Effector memory CD8-positive, alpha-beta T cell (primary cell): ENCODE data around the gene DPAGT1.
A peak's percentile ranks its signal among the peaks of the same experiment; 100 is the strongest.
"Not testable (repeated sequence)": the region's sequence is repeated elsewhere in the genome, so short reads cannot be mapped to it uniquely, and the experiment has no call there.

ENCODE experiments used
- ATAC-seq: fragments of 150-1000 bp; cut with Tn5 transposase; replicated peaks from 2 replicates; pipeline ENCODE4 v1.10.0; 2021; ENCODE audit warnings: mild to moderate bottlenecking, moderate library complexity
- DNase-seq, 3 experiments: peaks; one replicate each; pipeline ENCODE4 v3.0.0; 2021
- H3K27ac Mint-ChIP-seq, 2 donors: one replicate each; pipeline ENCODE4 v1.8.0; 2022; ENCODE audit warnings: mild to moderate bottlenecking in 2 of 2, mixed read lengths in 2 of 2, moderate library complexity in 2 of 2
- H3K27me3 Mint-ChIP-seq, 2 donors: one replicate each; pipeline ENCODE4 v1.8.0; 2022; ENCODE audit warnings: mixed read lengths in 2 of 2
- H3K36me3 Mint-ChIP-seq: one replicate; pipeline ENCODE4 v1.8.0; 2022; ENCODE audit warnings: mild to moderate bottlenecking, moderate library complexity, mixed read lengths; ENCODE audit not compliant: insufficient read depth
- H3K4me1 Mint-ChIP-seq, 2 donors: one replicate each; pipeline ENCODE4 v1.8.0; 2022; ENCODE audit warnings: low read depth in 2 of 2, mixed read lengths in 2 of 2
- H3K4me3 Mint-ChIP-seq, 2 donors: one replicate each; pipeline ENCODE4 v1.8.0; 2022; ENCODE audit warnings: mild to moderate bottlenecking in 2 of 2, mixed read lengths in 2 of 2, moderate library complexity in 2 of 2
- H3K9me3 Mint-ChIP-seq, 2 donors: one replicate each; pipeline ENCODE4 v1.8.0; 2022; ENCODE audit warnings: mixed read lengths in 2 of 2
- total RNA-seq, 9 experiments: gene quantifications; one replicate each; lab custom pipeline; 2026; lab: John Stamatoyannopoulos, UW

The DPAGT1 gene
- total RNA-seq, result 6.7 to 34.8 (median 21.0) reads per million in 9 experiments

GRCh38 chr11:119101759-119102423, at the start of gene DPAGT1:
TSS of gene DPAGT1 (minus strand) at chr11:119101853. CDS start at chr11:119101655, 198 bp downstream.
- Mint-ChIP-seq H3K27ac (peak within 1 kb of the TSS; percentile 95 to 98), H3K27me3 (no peaks in the 10 kb centered on the region), H3K4me1 (peaks cover 26 to 30% of the 10 kb centered on the region in 2 donors), H3K36me3 (peaks cover 19% of the 10 kb centered on the region), H3K9me3 (no peaks in the 10 kb centered on the region), H3K4me3 (peak within 1 kb of the TSS; percentile 90 to 92)
- ATAC-seq, result peak; percentile 89
- DNase-seq, result peak; percentile 77 to 84 (median 78)

GRCh38 chr11:119149786-119150275, 48.2 kb upstream of the DPAGT1 start:
- DNase-seq, result no peak
- no peak for ATAC-seq
- peaks cover 0 to 8% of the 10 kb centered on the region in 2 donors for H3K4me1 Mint-ChIP-seq
- H3K36me3 Mint-ChIP-seq, result no peaks in the 10 kb centered on the region
- no peak overlapping the region for H3K27ac Mint-ChIP-seq
- H3K4me3 Mint-ChIP-seq, result peak overlapping the region; percentile 36 to 40
- H3K27me3 Mint-ChIP-seq, result peaks cover 42 to 86% of the 10 kb centered on the region in 2 donors
- H3K9me3 Mint-ChIP-seq, result no peaks in the 10 kb centered on the region

- Mint-ChIP-seq H3K27ac (no peak within 1 kb of the TSS), H3K9me3 (no peaks in the 10 kb centered on the region), H3K36me3 (no peaks in the 10 kb centered on the region), H3K4me3 (peak within 1 kb of the TSS; percentile 60 to 69), H3K4me1 (peaks cover 0 to 8% of the 10 kb centered on the region in 2 donors), H3K27me3 (peaks cover 41 to 82% of the 10 kb centered on the region in 2 donors)
- ATAC-seq, result peak; percentile 42
- DNase-seq, result no peak
These were observed 47.5 kb upstream of the DPAGT1 start, which contains the start of gene ABCG4 for GRCh38 chr11:119149018-119149785. TSS of gene ABCG4 (plus strand) at chr11:119149052. CDS start at chr11:119149966, 914 bp downstream.

GRCh38 chr11:119148720-119149017, 47.0 kb upstream of the DPAGT1 start:
- peak overlapping the region; percentile 60 to 69 for H3K4me3 Mint-ChIP-seq
- no peaks in the 10 kb centered on the region for H3K9me3 Mint-ChIP-seq
- H3K4me1 Mint-ChIP-seq, result peaks cover 0 to 8% of the 10 kb centered on the region in 2 donors
- H3K27me3 Mint-ChIP-seq, result peaks cover 38 to 81% of the 10 kb centered on the region in 2 donors
- DNase-seq, result no peak
- no peak for ATAC-seq
- no peaks in the 10 kb centered on the region for H3K36me3 Mint-ChIP-seq
- no peak overlapping the region for H3K27ac Mint-ChIP-seq

- no peaks in the 10 kb centered on the region for H3K9me3 Mint-ChIP-seq
- DNase-seq, result peak in 2 of 3 experiments; percentile 13 to 16
- peaks cover 0 to 8% of the 10 kb centered on the region in 2 donors for H3K4me1 Mint-ChIP-seq
- H3K36me3 Mint-ChIP-seq, result no peaks in the 10 kb centered on the region
- H3K4me3 Mint-ChIP-seq, result peak overlapping the region; percentile 60 to 69
- H3K27ac Mint-ChIP-seq, result no peak overlapping the region
- peak; percentile 78 for ATAC-seq
- peaks cover 34 to 80% of the 10 kb centered on the region in 2 donors for H3K27me3 Mint-ChIP-seq
These were observed 46.1 kb upstream of the DPAGT1 start for GRCh38 chr11:119147604-119148333.

GRCh38 chr11:119145551-119145950, 43.9 kb upstream of the DPAGT1 start:
- Mint-ChIP-seq H3K27ac (no peak overlapping the region), H3K4me3 (no peak overlapping the region), H3K36me3 (no peaks in the 10 kb centered on the region), H3K27me3 (peaks cover 41 to 68% of the 10 kb centered on the region in 2 donors), H3K4me1 (peaks cover 0 to 8% of the 10 kb centered on the region in 2 donors), H3K9me3 (no peaks in the 10 kb centered on the region)
- no peak for DNase-seq
- ATAC-seq, result no peak

- Mint-ChIP-seq H3K4me1 (peaks cover 0 to 8% of the 10 kb centered on the region in 2 donors), H3K36me3 (no peaks in the 10 kb centered on the region), H3K27ac (no peak overlapping the region), H3K9me3 (no peaks in the 10 kb centered on the region), H3K4me3 (no peak overlapping the region), H3K27me3 (peaks cover 41 to 65% of the 10 kb centered on the region in 2 donors)
- ATAC-seq (peak; percentile 33), DNase-seq (no peak)
These were observed 43.3 kb upstream of the DPAGT1 start for GRCh38 chr11:119144825-119145486.

- H3K27me3 Mint-ChIP-seq, result peaks cover 22 to 26% of the 10 kb centered on the region in 2 donors
- ATAC-seq, H3K36me3 Mint-ChIP-seq, H3K4me1 Mint-ChIP-seq, H3K27ac Mint-ChIP-seq, H3K9me3 Mint-ChIP-seq, H3K4me3 Mint-ChIP-seq, DNase-seq: not testable (repeated sequence)
These were observed 37.6 kb upstream of the DPAGT1 start for GRCh38 chr11:119139276-119139675.

GRCh38 chr11:119134389-119134978, 32.8 kb upstream of the DPAGT1 start:
- Mint-ChIP-seq H3K4me3 (no peak overlapping the region), H3K27ac (no peak overlapping the region), H3K9me3 (no peaks in the 10 kb centered on the region), H3K4me1 (no peaks in the 10 kb centered on the region), H3K27me3 (peaks cover 7 to 9% of the 10 kb centered on the region in 2 donors), H3K36me3 (peaks cover 31% of the 10 kb centered on the region)
- ATAC-seq (peak; percentile 33), DNase-seq (no peak)

GRCh38 chr11:119130662-119131061, 29.0 kb upstream of the DPAGT1 start:
- no peaks in the 10 kb centered on the region for H3K9me3 Mint-ChIP-seq
- no peak overlapping the region for H3K27ac Mint-ChIP-seq
- H3K4me1 Mint-ChIP-seq, result peaks cover 5 to 8% of the 10 kb centered on the region in 2 donors
- no peaks in the 10 kb centered on the region for H3K27me3 Mint-ChIP-seq
- ATAC-seq (no peak), DNase-seq (no peak)
- no peak overlapping the region for H3K4me3 Mint-ChIP-seq
- H3K36me3 Mint-ChIP-seq, result peaks cover 57% of the 10 kb centered on the region

- no peaks in the 10 kb centered on the region for H3K27me3 Mint-ChIP-seq
- no peak overlapping the region for H3K4me3 Mint-ChIP-seq
- DNase-seq (no peak), ATAC-seq (no peak)
- H3K27ac Mint-ChIP-seq, result peak overlapping the region; percentile 73 to 81
- peaks cover 19 to 32% of the 10 kb centered on the region in 2 donors for H3K4me1 Mint-ChIP-seq
- peaks cover 59% of the 10 kb centered on the region for H3K36me3 Mint-ChIP-seq
- no peaks in the 10 kb centered on the region for H3K9me3 Mint-ChIP-seq
These were observed 25.1 kb upstream of the DPAGT1 start for GRCh38 chr11:119126675-119127268.

- Mint-ChIP-seq H3K9me3 (no peaks in the 10 kb centered on the region), H3K4me1 (peaks cover 22 to 39% of the 10 kb centered on the region in 2 donors), H3K27ac (no peak overlapping the region), H3K36me3 (peaks cover 59% of the 10 kb centered on the region), H3K27me3 (no peaks in the 10 kb centered on the region), H3K4me3 (no peak overlapping the region)
- DNase-seq (no peak), ATAC-seq (no peak)
These were observed 24.2 kb upstream of the DPAGT1 start for GRCh38 chr11:119125821-119126220.
